Nephron (organoid): ENCODE measurements around the gene TMEM229B.

Source experiments
- H3K27ac Mint-ChIP-seq, 3 experiments: 2 replicates each; pipeline ENCODE4 v1.8.0; 2020; ENCODE audit warnings: mixed read lengths in 3 of 3, mild to moderate bottlenecking in 2 of 3, moderate library complexity in 1 of 3
- H3K27me3 Mint-ChIP-seq: 2 replicates; pipeline ENCODE4 v1.8.0; 2021; ENCODE audit warnings: low read depth, mild to moderate bottlenecking, moderate library complexity, mixed read lengths
- H3K36me3 Mint-ChIP-seq: 2 replicates; pipeline ENCODE4 v1.8.0; 2020; ENCODE audit warnings: low read depth, mixed read lengths
- H3K4me1 Mint-ChIP-seq: 2 replicates; pipeline ENCODE4 v1.8.0; 2020; ENCODE audit warnings: mixed read lengths
- H3K4me3 Mint-ChIP-seq, 3 experiments: 2 replicates each; pipeline ENCODE4 v1.8.0; 2020; ENCODE audit warnings: mild to moderate bottlenecking in 3 of 3, mixed read lengths in 3 of 3, moderate library complexity in 2 of 3
- H3K9me3 Mint-ChIP-seq: 2 replicates; pipeline ENCODE4 v1.8.0; 2020; ENCODE audit warnings: mixed read lengths
- CTCF ChIP-seq, 3 experiments: fragments of 200-600 bp; sonication (generic); IDR thresholded peaks; one replicate each; pipeline ENCODE4 v1.5.0; 2021; ENCODE audit warnings: antibody characterized with exemption in 3 of 3; ENCODE audit not compliant: unreplicated experiment in 3 of 3

The TMEM229B gene

GRCh38 chr14:67491741-67492507, 3.4 kb upstream of the TMEM229B start:
- H3K27ac Mint-ChIP-seq: no peak overlapping the region
- peaks cover 13% of the 10 kb centered on the region for H3K9me3 Mint-ChIP-seq
- peaks cover 5% of the 10 kb centered on the region for H3K4me1 Mint-ChIP-seq
- peaks cover 11% of the 10 kb centered on the region for H3K27me3 Mint-ChIP-seq
- TF ChIP-seq CTCF (IDR thresholded peaks at IDR 0.05; ENCODE audit: unreplicated experiment in 3 of 3): no peak
- H3K36me3 Mint-ChIP-seq: peaks cover 4% of the 10 kb centered on the region
- H3K4me3 Mint-ChIP-seq: no peak overlapping the region

DNA sequence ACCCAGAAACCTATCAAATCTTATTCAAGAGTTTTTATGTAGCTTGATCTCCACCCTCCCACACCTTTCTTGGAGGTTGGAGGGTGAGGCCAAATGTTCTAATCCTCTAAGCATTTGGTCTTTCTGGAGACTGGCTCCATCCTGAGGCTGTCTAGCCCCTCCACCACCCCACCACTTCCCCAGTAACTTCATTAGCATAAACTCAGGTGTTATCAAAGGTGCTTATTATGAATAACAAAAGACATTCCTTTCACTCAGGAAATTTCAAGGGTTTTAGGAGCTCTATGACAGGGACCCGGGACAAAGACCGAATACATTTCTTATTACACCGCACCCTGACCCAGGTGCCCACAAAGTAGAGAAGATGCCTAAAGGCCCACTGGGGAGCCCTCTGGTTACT, 2.8 kb upstream of the TMEM229B start:
- H3K4me3 Mint-ChIP-seq: no peak overlapping the region
- peaks cover 13% of the 10 kb centered on the region for H3K9me3 Mint-ChIP-seq
- H3K27ac Mint-ChIP-seq: no peak overlapping the region
- peaks cover 9% of the 10 kb centered on the region for H3K4me1 Mint-ChIP-seq
- peaks cover 4% of the 10 kb centered on the region for H3K36me3 Mint-ChIP-seq
- TF ChIP-seq CTCF (IDR thresholded peaks at IDR 0.05; ENCODE audit: unreplicated experiment in 3 of 3): no peak
- peaks cover 11% of the 10 kb centered on the region for H3K27me3 Mint-ChIP-seq

GRCh38 chr14:67490196-67490595, 1.7 kb upstream of the TMEM229B start:
- H3K4me1 Mint-ChIP-seq: peaks cover 17% of the 10 kb centered on the region
- H3K4me3 Mint-ChIP-seq: no peak overlapping the region
- no peak overlapping the region for H3K27ac Mint-ChIP-seq
- peaks cover 8% of the 10 kb centered on the region for H3K27me3 Mint-ChIP-seq
- TF ChIP-seq CTCF (IDR thresholded peaks at IDR 0.05; ENCODE audit: unreplicated experiment in 3 of 3): no peak
- peaks cover 11% of the 10 kb centered on the region for H3K9me3 Mint-ChIP-seq
- H3K36me3 Mint-ChIP-seq: peaks cover 4% of the 10 kb centered on the region

DNA sequence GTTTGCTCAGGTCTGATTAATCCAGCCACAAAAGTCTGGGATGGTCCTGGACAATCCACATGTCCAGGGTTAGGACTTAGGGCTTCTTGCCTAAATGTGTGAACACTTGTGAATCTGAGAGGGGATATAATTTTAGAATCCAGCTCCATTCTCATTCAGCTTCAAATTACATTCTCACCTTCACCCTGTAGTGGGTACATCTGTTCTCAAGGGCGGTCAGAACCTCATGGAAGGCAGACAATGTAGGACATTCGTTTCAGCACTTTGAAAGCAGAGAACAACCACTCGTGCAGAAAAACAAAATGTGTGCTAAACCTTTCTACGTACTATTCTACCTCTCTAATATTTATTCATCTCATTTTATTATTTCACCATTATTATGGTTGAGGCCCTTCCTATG, 1.2 kb downstream of the TMEM229B start:
- no peaks in the 10 kb centered on the region for H3K9me3 Mint-ChIP-seq
- H3K4me1 Mint-ChIP-seq: peaks cover 18% of the 10 kb centered on the region
- no peak for TF ChIP-seq CTCF (IDR thresholded peaks at IDR 0.05; ENCODE audit: unreplicated experiment in 3 of 3)

DNA sequence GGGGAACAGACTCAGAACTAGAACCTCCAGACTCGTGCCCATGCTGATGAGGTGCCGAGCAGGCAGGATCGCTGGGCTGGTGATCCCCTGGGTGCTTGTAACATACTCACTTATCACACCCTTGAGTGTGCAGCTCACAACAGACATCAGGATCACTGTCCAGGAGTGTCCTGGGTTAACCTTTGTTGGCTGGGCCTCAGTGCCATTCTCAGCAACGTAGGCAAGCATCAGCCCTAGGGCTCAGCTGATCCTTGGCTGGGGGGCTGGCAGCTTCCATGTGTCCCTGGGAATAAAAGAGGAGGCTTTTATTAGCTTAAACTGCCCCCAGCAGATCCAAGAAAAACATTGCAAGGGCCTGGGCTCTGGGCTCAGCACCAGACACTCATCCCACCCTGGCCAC, 1.6 kb downstream of the TMEM229B start:
- Mint-ChIP-seq H3K36me3 (no peaks in the 10 kb centered on the region), H3K4me3 (no peak overlapping the region), H3K4me1 (peaks cover 18% of the 10 kb centered on the region), H3K9me3 (no peaks in the 10 kb centered on the region), H3K27ac (no peak overlapping the region), H3K27me3 (peaks cover 9% of the 10 kb centered on the region)
- TF ChIP-seq CTCF (IDR thresholded peaks at IDR 0.05; ENCODE audit: unreplicated experiment in 3 of 3): no peak

More for the DNA sequence above, 1.2 kb downstream of the TMEM229B start:
- no peak overlapping the region for H3K4me3 Mint-ChIP-seq
- peak overlapping the region in 1 of 3 experiments; percentile 4 for H3K27ac Mint-ChIP-seq
- peaks cover 11% of the 10 kb centered on the region for H3K27me3 Mint-ChIP-seq
- H3K36me3 Mint-ChIP-seq: no peaks in the 10 kb centered on the region
